SJSA1 (cell line): ENCODE measurements around the gene TRPM1. TPM values are rescaled to one million over a fixed set of nuclear protein-coding genes. Genes with fewer than 3 reads are reported as not detected.

ENCODE experiments used
- DNase-seq, 2 experiments: peaks; one replicate each; pipeline ENCODE4 v3.0.0-alpha.2; 2015 to 2020; ENCODE audit warnings: low spot score in 2 of 2, low read depth in 1 of 2
- H3K27ac ChIP-seq: fragments of 250-450 bp; sonication (Bioruptor Pico); 2 replicates; pipeline ENCODE4 v1.5.1; 2020; ENCODE audit warnings: mild to moderate bottlenecking, moderate library complexity
- H3K27me3 ChIP-seq: fragments of 250-450 bp; sonication (Bioruptor Pico); replicated peaks from 2 replicates; pipeline ENCODE4 v1.5.1; 2020; ENCODE audit warnings: mild to moderate bottlenecking, moderate library complexity
- H3K36me3 ChIP-seq: fragments of 250-450 bp; sonication (Bioruptor Pico); 2 replicates; pipeline ENCODE4 v1.5.1; 2020; ENCODE audit warnings: mild to moderate bottlenecking
- H3K4me1 ChIP-seq: fragments of 250-450 bp; sonication (Bioruptor Pico); replicated peaks from 2 replicates; pipeline ENCODE4 v1.6.1; 2021; ENCODE audit warnings: mild to moderate bottlenecking
- H3K4me3 ChIP-seq: fragments of 250-450 bp; sonication (Bioruptor Pico); 2 replicates; pipeline ENCODE4 v1.5.1; 2020; ENCODE audit warnings: mild to moderate bottlenecking
- H3K9me3 ChIP-seq: fragments of 250-450 bp; sonication (Bioruptor Pico); replicated peaks from 2 replicates; pipeline ENCODE4 v1.5.1; 2020; ENCODE audit warnings: mild to moderate bottlenecking
- total RNA-seq: library from RNA; depleted of rRNA; stranded (reverse); fragments of >200 nt; shearing (Covaris generic); gene quantifications from 2 replicates; pipeline ENCODE4 v1.2.3, GENCODE V29; 2014

The TRPM1 gene
- total RNA-seq, 1 experiment from 2014 or later, result 0.08 TPM

DNA sequence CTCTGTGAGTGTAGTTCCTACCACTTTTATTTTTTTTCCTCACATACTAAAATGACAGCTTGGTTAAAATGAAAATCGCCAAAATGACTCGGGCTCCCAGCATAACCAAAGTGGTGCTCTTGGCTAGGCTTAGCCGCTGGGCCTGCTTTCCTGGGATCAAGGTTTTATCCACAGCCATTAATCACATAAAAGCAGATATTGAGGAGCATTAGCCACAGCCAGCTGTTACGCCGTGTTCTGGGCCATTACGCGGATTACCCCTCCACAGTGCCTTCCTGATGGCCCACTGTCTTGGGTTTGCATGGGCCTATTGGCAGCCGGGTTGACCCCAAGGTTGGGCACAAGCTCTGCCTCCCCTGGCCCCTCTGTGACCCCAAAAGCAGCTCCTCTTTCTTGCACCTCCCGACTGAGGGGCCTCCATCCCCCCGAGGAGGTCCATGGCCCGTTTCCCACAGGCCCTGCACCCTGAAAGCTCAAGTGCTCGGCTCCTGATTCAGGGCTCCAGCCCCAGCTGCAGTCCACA is 30.4 kb upstream of the TRPM1 start:
- Histone ChIP-seq H3K9me3 (no peaks in the 10 kb centered on the region; the same call in 1 of the 2 replicates), H3K4me3 (no peak overlapping the region), H3K27me3 (no peaks in the 10 kb centered on the region), H3K27ac (no peak overlapping the region), H3K36me3 (no peaks in the 10 kb centered on the region), H3K4me1 (0 out of 2 replicates have a peak, but pooled peaks cover 4% of the 10 kb centered on the region)
- DNase-seq, result no peak

- Histone ChIP-seq H3K36me3 (no peaks in the 10 kb centered on the region), H3K27ac (no peak overlapping the region), H3K4me3 (no peak overlapping the region), H3K4me1 (0 out of 2 replicates have a peak, but pooled peaks cover 4% of the 10 kb centered on the region), H3K27me3 (no peaks in the 10 kb centered on the region), H3K9me3 (no peaks in the 10 kb centered on the region; the same call in 1 of the 2 replicates)
- no peak for DNase-seq
Measured at GRCh38 chr15:31130576-31131237, 29.2 kb upstream of the TRPM1 start.

DNA sequence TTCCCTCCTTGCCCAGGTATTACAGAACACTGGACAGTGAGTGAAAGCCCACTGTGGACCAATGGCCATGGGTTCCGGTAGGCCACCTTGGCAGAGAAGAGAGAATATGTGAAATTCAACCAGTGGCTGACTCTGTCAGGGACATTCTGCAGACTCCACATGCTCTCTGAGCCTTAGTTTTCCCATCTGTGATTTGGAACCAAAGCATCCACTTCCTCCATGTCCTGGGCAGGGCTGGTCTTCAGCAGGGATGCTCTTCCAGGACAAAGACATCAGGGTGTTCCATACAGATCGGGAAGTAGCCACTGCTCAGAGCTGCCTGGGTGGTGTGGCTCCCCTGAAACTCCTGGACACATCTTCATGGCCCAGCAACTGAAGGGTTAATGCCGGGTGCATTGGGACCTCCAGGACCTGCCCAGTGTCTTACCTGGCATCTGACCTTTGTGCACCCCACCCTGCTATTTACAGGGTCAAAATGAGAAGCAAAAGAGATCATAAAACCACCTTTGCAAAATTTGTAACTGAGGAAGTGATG is 28.3 kb upstream of the TRPM1 start:
- no peaks in the 10 kb centered on the region; the same call in 1 of the 2 replicates for H3K9me3 ChIP-seq
- H3K27me3 ChIP-seq, result no peaks in the 10 kb centered on the region

GRCh38 chr15:31128919-31129768 is 27.6 kb upstream of the TRPM1 start:
- peak; percentile 52 to 76 for DNase-seq
- no peaks in the 10 kb centered on the region for H3K27me3 ChIP-seq
- no peaks in the 10 kb centered on the region for H3K36me3 ChIP-seq
- no peak overlapping the region for H3K27ac ChIP-seq
- H3K4me3 ChIP-seq, result no peak overlapping the region
- no peaks in the 10 kb centered on the region; the same call in 1 of the 2 replicates for H3K9me3 ChIP-seq
- 0 out of 2 replicates have a peak, but pooled peaks cover 4% of the 10 kb centered on the region for H3K4me1 ChIP-seq

More for the DNA sequence above, 28.3 kb upstream of the TRPM1 start:
- no peak overlapping the region for H3K27ac ChIP-seq
- H3K36me3 ChIP-seq, result no peaks in the 10 kb centered on the region
- H3K4me3 ChIP-seq, result no peak overlapping the region
- no peak for DNase-seq
- 0 out of 2 replicates have a peak, but pooled peaks cover 4% of the 10 kb centered on the region for H3K4me1 ChIP-seq

DNA sequence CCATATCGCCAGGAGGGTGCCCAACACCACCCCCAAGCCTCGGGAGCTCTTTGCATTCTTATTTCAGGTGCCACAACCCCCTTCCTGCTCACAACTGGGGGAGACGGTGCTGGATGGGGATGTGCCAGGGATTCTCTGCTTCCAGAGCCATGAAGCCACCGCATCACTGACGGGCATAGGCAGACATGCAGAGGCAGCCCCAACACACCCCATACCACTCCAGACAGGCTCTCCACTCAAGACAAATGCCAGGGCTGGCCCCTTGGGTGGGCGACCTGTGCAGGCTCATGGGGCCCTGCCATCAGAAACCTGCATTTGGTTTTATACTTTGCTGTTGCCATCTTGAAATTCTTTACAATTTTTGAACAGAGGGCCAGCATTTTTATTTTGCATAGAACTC is 27.0 kb upstream of the TRPM1 start:
- H3K4me3 ChIP-seq, result no peak overlapping the region
- 0 out of 2 replicates have a peak, but pooled peaks cover 4% of the 10 kb centered on the region for H3K4me1 ChIP-seq
- no peak for DNase-seq
- no peak overlapping the region for H3K27ac ChIP-seq
- H3K9me3 ChIP-seq, result no peaks in the 10 kb centered on the region; the same call in 1 of the 2 replicates
- no peaks in the 10 kb centered on the region for H3K27me3 ChIP-seq
- no peaks in the 10 kb centered on the region for H3K36me3 ChIP-seq

GRCh38 chr15:31127596-31128261 is 26.2 kb upstream of the TRPM1 start:
- Histone ChIP-seq H3K27me3 (no peaks in the 10 kb centered on the region), H3K4me1 (0 out of 2 replicates have a peak, but pooled peaks cover 4% of the 10 kb centered on the region), H3K27ac (no peak overlapping the region), H3K36me3 (no peaks in the 10 kb centered on the region), H3K9me3 (no peaks in the 10 kb centered on the region; the same call in 1 of the 2 replicates), H3K4me3 (no peak overlapping the region)
- DNase-seq, result no peak

GRCh38 chr15:31125061-31125460 is 23.5 kb upstream of the TRPM1 start:
- H3K4me3 ChIP-seq, result no peak overlapping the region
- H3K9me3 ChIP-seq, result peaks cover 3% of the 10 kb centered on the region; the same call in 1 of the 2 replicates
- no peak for DNase-seq
- H3K36me3 ChIP-seq, result no peaks in the 10 kb centered on the region
- 0 out of 2 replicates have a peak, but pooled peaks cover 4% of the 10 kb centered on the region for H3K4me1 ChIP-seq
- no peaks in the 10 kb centered on the region for H3K27me3 ChIP-seq
- H3K27ac ChIP-seq, result no peak overlapping the region

- no peaks in the 10 kb centered on the region for H3K36me3 ChIP-seq
- no peaks in the 10 kb centered on the region for H3K27me3 ChIP-seq
- H3K4me3 ChIP-seq, result no peak overlapping the region
- no peaks in the 10 kb centered on the region for H3K9me3 ChIP-seq
- DNase-seq, result no peak
- H3K27ac ChIP-seq, result no peak overlapping the region
- peaks cover under 1% of the 10 kb centered on the region; the same call in 1 of the 2 replicates for H3K4me1 ChIP-seq
Measured at GRCh38 chr15:31116423-31117030, 15.0 kb upstream of the TRPM1 start.

GRCh38 chr15:31111091-31111647 is 9.6 kb upstream of the TRPM1 start:
- no peaks in the 10 kb centered on the region for H3K27me3 ChIP-seq
- peak in 1 of 2 experiments; percentile 50 for DNase-seq
- H3K36me3 ChIP-seq, result no peaks in the 10 kb centered on the region
- H3K9me3 ChIP-seq, result no peaks in the 10 kb centered on the region
- peaks cover 13% of the 10 kb centered on the region for H3K4me1 ChIP-seq
- no peak overlapping the region for H3K4me3 ChIP-seq
- H3K27ac ChIP-seq, result no peak overlapping the region

- DNase-seq, result no peak
- Histone ChIP-seq H3K9me3 (no peaks in the 10 kb centered on the region), H3K36me3 (no peaks in the 10 kb centered on the region), H3K27me3 (no peaks in the 10 kb centered on the region), H3K4me3 (no peak overlapping the region), H3K4me1 (peaks cover 32% of the 10 kb centered on the region), H3K27ac (no peak overlapping the region)
Measured at GRCh38 chr15:31108836-31109235, 7.3 kb upstream of the TRPM1 start.

DNA sequence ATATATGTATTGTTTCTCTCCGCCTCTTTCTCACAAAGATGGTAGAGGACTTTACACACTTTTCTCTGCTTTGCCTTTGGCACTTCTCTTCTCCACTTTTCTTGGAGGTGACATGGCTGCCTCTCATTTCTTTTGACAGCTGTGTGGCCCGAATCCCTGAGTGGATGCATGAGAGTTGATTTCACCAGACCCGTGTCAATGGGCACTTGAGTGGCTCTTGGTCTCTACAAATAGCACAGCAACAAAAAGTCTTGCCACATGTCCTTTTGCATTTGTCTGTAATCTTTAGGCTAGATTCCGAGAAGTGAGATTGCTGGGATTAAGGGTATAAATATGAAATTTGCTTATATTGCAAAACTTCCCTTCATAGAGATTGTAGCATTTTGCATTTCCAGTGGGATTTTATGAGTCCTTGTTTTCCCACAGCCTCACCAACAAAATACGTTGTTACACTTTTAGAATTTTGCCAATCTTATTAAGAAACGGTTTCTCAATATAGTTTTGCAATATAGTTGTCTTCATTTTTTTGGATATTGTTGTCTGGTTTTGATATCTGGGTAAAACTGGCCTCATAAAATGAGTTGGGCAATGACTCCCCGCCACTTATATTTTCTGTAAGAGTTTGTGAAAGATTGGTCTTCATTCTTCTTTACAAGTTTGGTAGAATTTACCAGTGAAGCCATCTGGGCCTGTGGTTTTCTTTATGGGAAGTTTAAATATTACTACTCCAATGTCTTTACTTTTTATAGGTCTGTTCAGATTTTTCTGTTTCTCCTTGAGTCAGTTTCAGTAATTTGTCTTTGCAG is 5.2 kb upstream of the TRPM1 start:
- peaks cover 32% of the 10 kb centered on the region for H3K4me1 ChIP-seq
- H3K27me3 ChIP-seq, result no peaks in the 10 kb centered on the region
- no peaks in the 10 kb centered on the region for H3K36me3 ChIP-seq
- H3K4me3 ChIP-seq, result no peak overlapping the region
- DNase-seq, result no peak
- no peaks in the 10 kb centered on the region for H3K9me3 ChIP-seq
- no peak overlapping the region for H3K27ac ChIP-seq

GRCh38 chr15:31104003-31104402 is 2.5 kb upstream of the TRPM1 start:
- H3K27ac ChIP-seq, result no peak overlapping the region

More at GRCh38 chr15:31104003-31104402, 2.5 kb upstream of the TRPM1 start:
- Histone ChIP-seq H3K36me3 (no peaks in the 10 kb centered on the region), H3K27me3 (no peaks in the 10 kb centered on the region), H3K4me1 (peaks cover 20% of the 10 kb centered on the region), H3K9me3 (no peaks in the 10 kb centered on the region), H3K4me3 (no peak overlapping the region)
- no peak for DNase-seq
